H4 (cell line): ENCODE measurements around the gene CPXM2. TPM values are rescaled to one million over a fixed set of nuclear protein-coding genes. Genes with fewer than 3 reads are reported as not detected.

Source experiments
- DNase-seq: peaks from one replicate; pipeline ENCODE4 v3.0.0-alpha.2; 2015; ENCODE audit warnings: low spot score
- total RNA-seq: library from RNA; depleted of rRNA; stranded (reverse); fragments of >200 nt; shearing (Covaris generic); gene quantifications from 2 replicates; pipeline ENCODE4 v1.2.3, GENCODE V29; 2014

The CPXM2 gene
- total RNA-seq, 1 experiment from 2014 or later: not detected

DNA sequence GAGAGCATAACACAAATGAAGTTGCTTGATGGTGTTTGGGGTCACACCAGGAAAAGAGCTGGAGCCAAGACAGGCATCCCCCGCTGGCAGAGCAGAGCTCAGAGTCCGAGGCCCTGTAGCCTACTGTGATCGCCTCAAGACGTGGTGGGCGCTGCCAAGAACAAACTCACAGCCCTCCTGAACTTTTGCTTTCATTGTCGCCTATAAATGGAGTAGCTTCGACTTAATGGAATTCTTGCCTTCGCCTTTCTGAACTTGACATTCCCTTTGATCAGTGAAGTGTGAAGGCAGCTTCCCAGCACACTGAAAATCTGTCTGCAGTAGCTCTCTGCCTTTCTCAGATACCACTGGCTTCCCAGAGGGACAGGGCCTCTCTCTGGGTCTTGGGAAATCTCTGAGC, 21.3 kb downstream of the CPXM2 start:
- no peak for DNase-seq

GRCh38 chr10:123869020-123869414, 22.6 kb downstream of the CPXM2 start:
- no peak for DNase-seq

- no peak for DNase-seq
Measured at GRCh38 chr10:123868038-123869019, 23.3 kb downstream of the CPXM2 start.

GRCh38 chr10:123865880-123866279, 25.7 kb downstream of the CPXM2 start:
- no peak for DNase-seq

GRCh38 chr10:123865350-123865749, 26.3 kb downstream of the CPXM2 start:
- no peak for DNase-seq

- DNase-seq: no peak
Measured at GRCh38 chr10:123864923-123865322, 26.7 kb downstream of the CPXM2 start.

DNA sequence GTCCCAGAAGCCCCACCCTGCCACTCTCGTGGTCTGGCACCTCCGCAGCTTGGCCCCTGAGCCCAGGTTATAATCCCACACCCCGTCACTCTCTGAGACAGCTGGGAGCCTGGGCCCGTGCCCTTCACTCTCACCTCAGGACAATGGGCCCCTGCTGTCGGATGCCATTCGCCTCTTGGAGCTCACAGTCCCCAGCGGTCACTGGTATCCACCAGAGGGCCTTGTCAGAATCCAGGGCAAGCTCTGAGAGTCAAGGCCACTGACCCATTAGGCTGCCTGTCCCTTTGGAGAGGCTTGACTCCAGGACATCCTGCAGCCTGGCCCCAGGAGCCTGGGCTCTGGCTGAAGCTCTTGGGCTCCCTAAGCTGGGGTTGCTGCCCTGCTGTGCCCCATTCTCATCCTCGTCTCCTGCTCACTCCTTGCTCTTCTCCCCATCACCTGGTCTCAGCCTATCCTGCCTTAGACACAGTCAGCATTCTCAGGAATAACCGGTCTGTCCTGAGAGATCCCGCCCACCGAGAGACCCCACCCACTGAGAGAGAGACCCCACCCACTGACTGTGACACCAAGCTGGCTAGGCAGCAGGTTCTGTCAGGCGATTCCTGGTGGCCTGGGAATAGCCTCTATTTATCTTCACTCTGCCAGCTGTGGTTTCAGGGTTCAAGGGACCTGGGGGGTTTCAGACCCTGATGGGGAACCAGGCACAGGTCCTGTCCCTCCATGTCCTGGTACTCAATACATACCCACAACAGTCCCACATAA, 27.7 kb downstream of the CPXM2 start:
- DNase-seq: no peak

GRCh38 chr10:123863183-123863575, 28.4 kb downstream of the CPXM2 start:
- DNase-seq: no peak

GRCh38 chr10:123862421-123863182, 29.0 kb downstream of the CPXM2 start:
- DNase-seq: no peak

- no peak for DNase-seq
Measured at GRCh38 chr10:123860856-123861255, 30.8 kb downstream of the CPXM2 start.

GRCh38 chr10:123860209-123860608, 31.4 kb downstream of the CPXM2 start:
- DNase-seq: no peak

GRCh38 chr10:123859653-123860050, 32.0 kb downstream of the CPXM2 start:
- no peak for DNase-seq

GRCh38 chr10:123858907-123859652, 32.5 kb downstream of the CPXM2 start:
- no peak for DNase-seq

- DNase-seq: peak; percentile 32
Measured at GRCh38 chr10:123858077-123858681, 33.4 kb downstream of the CPXM2 start.

GRCh38 chr10:123857616-123858015, 34.0 kb downstream of the CPXM2 start:
- no peak for DNase-seq

DNA sequence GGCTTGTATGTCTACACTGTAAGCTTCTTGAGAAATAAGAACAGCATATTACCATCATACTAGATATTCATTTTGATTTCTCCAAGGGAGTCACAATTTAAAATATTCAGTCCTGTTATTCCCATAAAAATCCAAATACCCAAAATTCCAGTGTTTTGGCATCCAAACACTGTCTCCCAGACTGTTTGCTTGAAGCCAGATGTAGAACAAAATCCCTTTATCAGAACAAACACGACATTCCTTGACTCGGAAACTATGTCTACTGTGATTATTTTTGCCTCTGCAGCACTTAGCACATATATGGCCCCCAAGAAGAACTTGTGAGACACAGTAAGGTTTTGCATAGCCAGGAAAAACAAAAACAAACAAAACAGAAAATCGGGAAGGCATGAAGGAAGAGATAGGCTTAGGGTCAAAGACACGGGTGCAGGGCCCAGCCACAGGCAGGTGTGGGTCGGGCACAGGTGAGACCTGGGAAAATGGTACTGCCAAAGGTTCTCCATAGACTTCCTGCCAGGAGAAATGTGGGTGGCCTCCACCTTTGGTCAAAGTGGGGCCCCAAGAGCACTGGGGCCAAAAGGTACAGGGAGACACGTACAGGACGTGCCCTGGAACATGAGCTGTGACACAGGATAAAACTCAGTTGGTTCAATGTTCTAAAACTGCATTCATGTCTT, 36.5 kb downstream of the CPXM2 start:
- DNase-seq: no peak

GRCh38 chr10:123854498-123854897, 37.1 kb downstream of the CPXM2 start:
- no peak for DNase-seq

GRCh38 chr10:123854003-123854402, 37.6 kb downstream of the CPXM2 start:
- no peak for DNase-seq

DNA sequence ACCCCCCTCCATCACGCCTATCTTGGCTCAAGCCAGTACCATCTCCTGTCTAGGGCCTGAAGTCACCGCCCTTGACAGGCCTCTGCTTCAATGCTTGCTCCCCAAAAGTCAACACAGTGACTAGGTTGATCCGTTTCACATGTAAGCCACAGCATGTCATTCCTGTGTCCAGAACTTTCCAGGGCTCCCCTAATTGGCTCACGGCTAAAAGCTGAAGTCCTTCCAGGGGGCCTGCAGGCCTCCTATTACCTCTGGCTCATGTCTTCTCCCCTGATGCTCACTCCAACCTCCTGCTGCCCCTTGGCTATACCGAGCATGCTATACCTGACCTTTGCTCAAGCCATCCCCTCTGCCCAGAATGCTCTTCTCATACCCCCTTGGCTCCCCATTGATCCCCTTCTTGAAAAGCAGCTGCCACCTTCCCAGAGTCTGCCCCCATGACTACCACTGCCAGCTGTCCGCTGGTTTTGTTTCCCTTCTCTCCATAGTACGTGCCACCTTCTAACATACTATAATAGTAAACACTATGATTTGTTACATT, 39.1 kb downstream of the CPXM2 start:
- no peak for DNase-seq
